HCT116 (cell line): ENCODE results near the gene TMEM89. TPM values are rescaled to one million over a fixed set of nuclear protein-coding genes. Genes with fewer than 3 reads are reported as not detected.

Source experiments
- ATAC-seq: fragments of 200-7000 bp; cut with Tn5 transposase; 2 replicates; pipeline ENCODE4 v1.9.1; 2020; ENCODE audit warnings: mild to moderate bottlenecking, moderate library complexity
- BruUV-seq: library from RNA; stranded (reverse); fragments of 400-500 nt; replicated peaks from 2 replicates; lab custom pipeline; 2021; lab: Mats Ljungman, UMichigan
- CTCF ChIA-PET: fragments of 300-600 bp; sonication (Branson Sonifier 250); formaldehyde crosslinking; loops from one replicate; lab custom pipeline; 2021; ENCODE audit warnings: antibody characterized with exemption; lab: Charles Lee
- POLR2A ChIA-PET: fragments of 300-600, 350-600 bp; sonication (Branson Sonifier 250); formaldehyde crosslinking; loops from one replicate; lab custom pipeline; 2021; ENCODE audit warnings: antibody characterized with exemption; lab: Charles Lee
- RAD21 ChIA-PET, 2 experiments: fragments of 300-600 bp; sonication (Branson Sonifier 250); formaldehyde crosslinking; loops; one replicate each; lab custom pipeline; 2023; ENCODE audit warnings: low total read pairs in 2 of 2; ENCODE audit not compliant: uncharacterized antibody in 2 of 2, unreplicated experiment in 2 of 2, low non-redundant PET in 1 of 2; lab: Charles Lee
- DNase-seq: peaks from one replicate; pipeline ENCODE4 v3.0.0-alpha.2; 2010; ENCODE audit warnings: low read depth, low spot score
- H2AFZ ChIP-seq: fragments of 200-600 bp; shearing (Covaris generic), sonication (generic); 2 replicates; pipeline ENCODE4 v1.6.1; 2017; ENCODE audit warnings: low read depth, mixed run types, mixed read lengths, antibody characterized with exemption, low read length; ENCODE audit not compliant: poor library complexity, severe bottlenecking
- H3K27ac ChIP-seq: 2 replicates; pipeline ENCODE4 v1.5.1; 2012; ENCODE audit warnings: low read depth, low read length
- H3K27me3 ChIP-seq: fragments of 200-600 bp; sonication (generic); 2 replicates; pipeline ENCODE4 v1.6.1; 2016; ENCODE audit warnings: mixed run types, low read length, mixed read lengths; ENCODE audit not compliant: insufficient read depth
- H3K36me3 ChIP-seq, 2 experiments: fragments of 200-500 bp in 1 of 2; fragments of 200-600 bp in 1 of 2; sonication (Bioruptor generic) in 1 of 2; sonication (generic) in 1 of 2; 2 replicates each; pipeline versions ENCODE4 v1.5.1 to v1.6.1; 2014 to 2016; ENCODE audit warnings: low read length in 2 of 2, inconsistent platforms in 1 of 2, mixed read lengths in 1 of 2, mixed run types in 1 of 2; ENCODE audit not compliant: insufficient read depth in 2 of 2, control insufficient read depth in 1 of 2
- H3K4me1 ChIP-seq, 2 experiments: fragments of 200-600 bp in 1 of 2; sonication (generic) in 1 of 2; 2 replicates each; pipeline versions ENCODE4 v1.5.1 to v1.6.1; 2012 to 2017; ENCODE audit warnings: low read length in 2 of 2, inconsistent platforms in 1 of 2, mild to moderate bottlenecking in 1 of 2, mixed read lengths in 1 of 2, mixed run types in 1 of 2, moderate library complexity in 1 of 2; ENCODE audit not compliant: insufficient read depth in 2 of 2, control insufficient read depth in 1 of 2
- H3K4me2 ChIP-seq: fragments of 200-600 bp; sonication (generic); 2 replicates; pipeline ENCODE4 v1.6.1; 2017; ENCODE audit warnings: mixed run types, low read length, mixed read lengths
- H3K4me3 ChIP-seq, 2 experiments: fragments of 200-600 bp in 1 of 2; sonication (generic) in 1 of 2; replicated peaks in 1 of 2; 2 replicates each; pipeline ENCODE4 v1.5.1; 2011 to 2016; ENCODE audit warnings: low read length in 2 of 2, control low read depth in 1 of 2, low read depth in 1 of 2, mild to moderate bottlenecking in 1 of 2, mixed read lengths in 1 of 2, mixed run types in 1 of 2
- H3K79me2 ChIP-seq: fragments of 200-600 bp; sonication (generic); 2 replicates; pipeline ENCODE4 v1.6.1; 2017; ENCODE audit warnings: mild to moderate bottlenecking, mixed run types, low read length, moderate library complexity, mixed read lengths; ENCODE audit not compliant: insufficient read depth
- H3K9ac ChIP-seq: fragments of 200-600 bp; sonication (generic); 2 replicates; pipeline ENCODE4 v1.6.1; 2016; ENCODE audit warnings: low read length, mixed read lengths
- H3K9me2 ChIP-seq: fragments of 200-600 bp; sonication (generic), shearing (Covaris generic); 2 replicates; pipeline ENCODE4 v1.6.1; 2017; ENCODE audit warnings: mixed run types, mild to moderate bottlenecking, moderate library complexity; ENCODE audit not compliant: insufficient read depth
- H3K9me3 ChIP-seq, 2 experiments: fragments of 200-500 bp in 1 of 2; fragments of 200-600 bp in 1 of 2; sonication (Bioruptor generic) in 1 of 2; sonication (generic) in 1 of 2; 2 replicates each; pipeline ENCODE4 v1.6.1; 2014 to 2017; ENCODE audit warnings: low read length in 2 of 2, mixed read lengths in 2 of 2, inconsistent platforms in 1 of 2, low read depth in 1 of 2, mild to moderate bottlenecking in 1 of 2, mixed run types in 1 of 2, moderate library complexity in 1 of 2; ENCODE audit not compliant: control insufficient read depth in 1 of 2, insufficient read depth in 1 of 2
- H4K20me1 ChIP-seq: fragments of 200-600 bp; sonication (generic), shearing (Covaris generic); 2 replicates; pipeline ENCODE4 v1.6.1; 2017; ENCODE audit warnings: mixed run types, mild to moderate bottlenecking, moderate library complexity; ENCODE audit not compliant: insufficient read depth
- CBX3 ChIP-seq: IDR thresholded peaks from 2 replicates; pipeline ENCODE4 v1.6.1; 2012; ENCODE audit warnings: low read depth
- CEBPB ChIP-seq: IDR thresholded peaks from 2 replicates; pipeline ENCODE4 v1.6.1; 2012; ENCODE audit warnings: low read depth
- ELF1 ChIP-seq: IDR thresholded peaks from 2 replicates; pipeline ENCODE4 v1.6.1; 2012; ENCODE audit warnings: low read depth, borderline replicate concordance
- EZH2phosphoT487 ChIP-seq: fragments of 200-600 bp; IDR thresholded peaks from 2 replicates; pipeline ENCODE4 v1.6.1; 2018; ENCODE audit warnings: antibody characterized with exemption, borderline replicate concordance
- POLR2A ChIP-seq: IDR thresholded peaks from 2 replicates; pipeline ENCODE4 v1.7.0; 2011; ENCODE audit warnings: borderline replicate concordance; ENCODE audit not compliant: insufficient read depth, insufficient read length; ENCODE audit errors: extremely low read depth
- RAD21 ChIP-seq: IDR thresholded peaks from 2 replicates; pipeline ENCODE4 v1.6.1; 2012; ENCODE audit warnings: low read depth, mild to moderate bottlenecking
- SRF ChIP-seq: IDR thresholded peaks from 2 replicates; pipeline ENCODE4 v1.6.1; 2012; ENCODE audit warnings: low read depth
- TCF7L2 ChIP-seq: IDR thresholded peaks from 2 replicates; pipeline ENCODE4 v1.7.0; 2011; ENCODE audit warnings: borderline replicate concordance, inconsistent platforms; ENCODE audit not compliant: insufficient read depth, insufficient read length; ENCODE audit errors: extremely low read depth
- ZBTB33 ChIP-seq: IDR thresholded peaks from 2 replicates; pipeline ENCODE4 v1.6.1; 2011; ENCODE audit warnings: mild to moderate bottlenecking, low read length, moderate library complexity; ENCODE audit not compliant: insufficient replicate concordance; ENCODE audit errors: extremely low read depth
- ZFX ChIP-seq: fragments of 450-650 bp; IDR thresholded peaks from 2 replicates; pipeline ENCODE4 v1.6.1; 2017
- ZNF274 ChIP-seq: fragments of 200-500 bp; sonication (Bioruptor generic); IDR thresholded peaks from 2 replicates; pipeline ENCODE4 v1.6.1; 2014; ENCODE audit warnings: mild to moderate bottlenecking, low read depth, low read length, inconsistent platforms
- intact Hi-C: fragments of 100-400 bp; cut with micrococcal nuclease; formaldehyde crosslinking; loops from 2 replicates; pipeline ENCODE4 v1.10.0; 2022
- total RNA-seq: library from RNA; stranded (reverse); gene quantifications from one replicate; pipeline ENCODE4 v1.2.1, GENCODE V29; 2021; ENCODE audit not compliant: unreplicated experiment

Gene TMEM89
- total RNA-seq, 1 experiment from 2014 or later = 0.49 TPM

- no peak for ATAC-seq
- CTCF ChIA-PET = no interaction called here
- DNase-seq = no peak
- RAD21 ChIA-PET = no interaction called here
- intact Hi-C loops = no loop called here
- Histone ChIP-seq H4K20me1 (no peaks in the 10 kb centered on the region), H3K9me3 (no peaks in the 10 kb centered on the region), H3K79me2 (peaks cover 12% of the 10 kb centered on the region; the same call in 1 of the 2 replicates), H3K4me1 (peaks cover 5 to 11% of the 10 kb centered on the region in 2 experiments; a peak in 3 of 4 replicates), H3K4me3 (no peak overlapping the region), H3K4me2 (no peak overlapping the region), H2AFZ (no peak overlapping the region), H3K9ac (no peak overlapping the region), H3K27ac (no peak overlapping the region)
- POLR2A ChIA-PET = no interaction called here
- no peak for TF ChIP-seq ZNF274
- no peak for TF ChIP-seq TCF7L2
- TF ChIP-seq CBX3 = no peak
- TF ChIP-seq RAD21 = no peak
- no peak for TF ChIP-seq CEBPB
- no peak for TF ChIP-seq EZH2phosphoT487
- TF ChIP-seq POLR2A = no peak
- TF ChIP-seq ZBTB33 = no peak
- TF ChIP-seq ELF1 = no peak
- TF ChIP-seq ZFX = no peak
- no peak for TF ChIP-seq SRF
- TF ChIP-seq, all 23 proteins: peak for 0
- Histone ChIP-seq H3K36me3 (peaks cover 23 to 44% of the 10 kb centered on the region in 2 experiments; a peak in 3 of 4 replicates), H3K27me3 (no peaks in the 10 kb centered on the region), H3K9me2 (no peaks in the 10 kb centered on the region)
- no TSS peak for BruUV-seq
Measured at GRCh38 chr3:48629894-48630293, 8.3 kb upstream of the TMEM89 start.
